Adrenal gland (tissue), 5 donors: Measurements from ENCODE around the gene USE1.

Experiments used
- POLR2A ChIP-seq, 2 donors: fragments of 450-650 bp; IDR thresholded peaks; one replicate each; pipeline ENCODE4 v1.6.1; 2017; ENCODE audit warnings: antibody characterized with exemption in 2 of 2, mild to moderate bottlenecking in 2 of 2, moderate library complexity in 1 of 2
- TF ChIP-seq, protein P1 (sequence below), 6 experiments: fragments of 450-650 bp in 4 of 6; fragments of 200-600 bp in 2 of 6; sonication (generic) in 1 of 6; IDR thresholded peaks; 1 replicate in 5 of 6; 2 replicates in 1 of 6; pipeline versions ENCODE4 v1.5.1 to v1.8.0; 2016 to 2021; ENCODE audit warnings: antibody characterized with exemption in 6 of 6, mild to moderate bottlenecking in 2 of 6, moderate library complexity in 1 of 6
- donor health status: DM: no; HTN: no; CAD: no.

DNA sequence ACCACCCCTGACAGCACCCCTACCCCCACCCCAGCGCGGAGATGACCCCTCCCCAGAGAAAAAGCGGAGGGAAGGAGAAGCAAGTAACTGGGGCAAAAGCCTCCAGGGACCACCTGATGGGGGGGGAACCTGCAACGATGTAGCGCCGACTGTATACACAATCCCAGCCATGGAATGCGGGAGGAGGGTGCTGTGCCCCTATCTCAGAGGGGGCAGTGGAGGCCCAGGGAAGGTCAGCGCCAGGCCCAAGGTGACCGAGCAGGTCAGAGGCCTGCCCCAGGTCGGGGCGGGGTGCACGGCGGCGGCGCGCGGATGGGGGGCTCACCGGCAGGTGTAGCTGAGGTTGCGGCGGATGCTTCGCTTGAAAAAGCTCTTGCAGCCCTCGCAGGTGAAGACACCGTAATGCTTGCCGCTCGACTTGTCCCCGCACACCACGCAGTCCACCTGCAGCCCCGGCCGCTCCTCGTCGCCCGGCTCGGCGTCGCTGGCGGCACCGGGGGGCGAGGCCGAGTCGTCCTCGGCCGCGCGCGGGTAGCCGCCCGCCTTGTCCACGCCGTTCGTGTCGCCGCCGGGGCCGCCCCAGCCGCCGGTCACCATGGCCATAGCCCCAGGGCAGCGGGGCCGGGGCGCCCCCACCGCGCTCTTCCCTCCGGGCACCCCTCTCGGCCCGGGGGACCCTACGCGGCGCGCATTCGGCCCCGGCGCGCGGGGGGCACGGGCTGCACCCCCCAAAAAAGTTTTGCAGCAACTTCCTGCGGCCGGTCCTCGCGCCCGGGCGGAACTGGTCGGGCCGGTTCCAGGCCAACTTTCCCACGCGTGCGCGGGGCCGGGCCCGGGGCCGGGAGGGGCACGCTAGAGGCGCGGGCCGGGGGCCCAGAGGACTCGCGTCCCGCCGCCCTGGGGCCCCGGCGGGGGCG lies 29.7 kb downstream of the USE1 start:
- no peak for TF ChIP-seq POLR2A (IDR thresholded peaks at IDR 0.05)
- TF ChIP-seq, protein P1, sequence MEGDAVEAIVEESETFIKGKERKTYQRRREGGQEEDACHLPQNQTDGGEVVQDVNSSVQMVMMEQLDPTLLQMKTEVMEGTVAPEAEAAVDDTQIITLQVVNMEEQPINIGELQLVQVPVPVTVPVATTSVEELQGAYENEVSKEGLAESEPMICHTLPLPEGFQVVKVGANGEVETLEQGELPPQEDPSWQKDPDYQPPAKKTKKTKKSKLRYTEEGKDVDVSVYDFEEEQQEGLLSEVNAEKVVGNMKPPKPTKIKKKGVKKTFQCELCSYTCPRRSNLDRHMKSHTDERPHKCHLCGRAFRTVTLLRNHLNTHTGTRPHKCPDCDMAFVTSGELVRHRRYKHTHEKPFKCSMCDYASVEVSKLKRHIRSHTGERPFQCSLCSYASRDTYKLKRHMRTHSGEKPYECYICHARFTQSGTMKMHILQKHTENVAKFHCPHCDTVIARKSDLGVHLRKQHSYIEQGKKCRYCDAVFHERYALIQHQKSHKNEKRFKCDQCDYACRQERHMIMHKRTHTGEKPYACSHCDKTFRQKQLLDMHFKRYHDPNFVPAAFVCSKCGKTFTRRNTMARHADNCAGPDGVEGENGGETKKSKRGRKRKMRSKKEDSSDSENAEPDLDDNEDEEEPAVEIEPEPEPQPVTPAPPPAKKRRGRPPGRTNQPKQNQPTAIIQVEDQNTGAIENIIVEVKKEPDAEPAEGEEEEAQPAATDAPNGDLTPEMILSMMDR (IDR thresholded peaks at IDR 0.05) = no peak
